Measurements from ENCODE around the gene SKA1.
A peak's percentile ranks its signal among the peaks of the same experiment; 100 is the strongest.
"Not testable (repeated sequence)": the region's sequence is repeated elsewhere in the genome, so short reads cannot be mapped to it uniquely, and the experiment has no call there.

The SKA1 gene

DNA sequence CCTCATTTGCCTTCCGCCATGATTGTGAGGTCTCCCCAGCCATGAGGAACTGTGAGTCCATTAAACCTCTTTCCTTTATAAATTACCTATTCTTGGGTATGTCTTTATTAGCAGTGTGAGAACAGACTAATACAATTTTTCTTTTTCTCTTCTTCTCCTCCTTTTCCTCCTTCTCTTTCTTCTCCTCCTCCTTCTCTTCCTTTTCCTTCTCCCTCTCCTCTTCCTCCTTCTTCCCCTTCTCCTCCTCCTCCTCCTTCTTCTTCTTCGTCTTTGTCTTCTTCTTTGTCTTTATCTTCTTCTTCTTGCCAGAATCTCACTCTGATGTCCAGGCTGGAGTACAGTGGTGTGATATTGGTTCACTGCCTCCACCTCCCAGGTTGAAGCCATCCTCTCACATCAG, 20.2 kb downstream of the SKA1 start:
- DNase-seq (ENCODE audit: low spot score), result no peak
- no peak for FAIRE-seq

DNA sequence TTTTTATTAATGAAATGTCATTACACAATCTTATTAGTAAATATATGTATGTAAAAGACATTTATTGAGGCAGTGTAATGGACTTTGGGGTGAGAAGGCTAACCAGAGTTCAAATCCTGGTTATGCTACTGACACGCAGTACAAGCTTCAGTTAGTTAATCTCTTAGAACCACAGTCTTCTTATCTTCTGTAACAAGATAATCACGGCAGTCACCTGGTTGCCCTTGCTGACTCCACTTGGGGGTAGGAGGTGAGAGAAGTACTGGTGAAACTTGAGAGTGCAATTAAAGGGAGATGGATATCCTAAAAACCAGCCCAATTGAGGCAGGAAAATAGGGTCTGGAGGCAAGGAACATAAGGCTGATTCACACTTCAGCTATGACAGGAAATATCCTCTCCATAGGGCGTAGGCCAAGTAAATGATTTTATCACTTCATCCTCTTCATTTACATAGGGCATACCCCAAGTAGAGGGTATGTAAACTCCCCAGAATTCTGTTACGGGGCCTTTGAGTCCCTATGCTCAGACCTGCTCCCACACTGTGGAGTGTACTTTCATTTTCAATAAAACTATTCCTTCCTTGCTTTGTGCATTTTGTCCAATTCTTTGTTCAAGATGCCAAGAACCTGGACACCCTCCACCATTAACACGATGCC, 21.3 kb downstream of the SKA1 start:
- FAIRE-seq, result no peak
- no peak for DNase-seq (ENCODE audit: low spot score)

DNA sequence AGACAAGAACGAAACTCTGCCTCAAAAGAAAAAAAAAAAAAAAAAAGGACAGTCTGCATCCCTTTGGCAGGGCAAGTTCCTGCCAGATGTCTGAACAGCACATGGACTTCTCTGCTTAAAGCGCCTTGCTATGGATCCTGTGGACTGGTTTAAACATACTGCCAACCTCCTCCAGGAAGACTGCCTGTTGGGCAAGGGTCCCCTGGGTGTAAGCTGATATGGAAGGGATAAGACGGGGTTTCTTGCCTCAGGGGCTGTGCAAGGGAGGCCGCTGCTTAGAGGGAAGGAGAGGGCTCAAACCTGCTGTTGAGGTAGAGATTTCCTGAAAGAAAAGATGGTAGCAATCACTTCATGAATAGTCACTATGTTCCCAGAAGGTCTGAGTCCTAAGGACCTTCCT, 22.2 kb downstream of the SKA1 start:
- no peak for DNase-seq (ENCODE audit: low spot score)
- no peak for FAIRE-seq

- DNase-seq (ENCODE audit: low spot score) (no peak), FAIRE-seq (no peak)
Observed at GRCh38 chr18:50398099-50398498, 23.3 kb downstream of the SKA1 start.

DNA sequence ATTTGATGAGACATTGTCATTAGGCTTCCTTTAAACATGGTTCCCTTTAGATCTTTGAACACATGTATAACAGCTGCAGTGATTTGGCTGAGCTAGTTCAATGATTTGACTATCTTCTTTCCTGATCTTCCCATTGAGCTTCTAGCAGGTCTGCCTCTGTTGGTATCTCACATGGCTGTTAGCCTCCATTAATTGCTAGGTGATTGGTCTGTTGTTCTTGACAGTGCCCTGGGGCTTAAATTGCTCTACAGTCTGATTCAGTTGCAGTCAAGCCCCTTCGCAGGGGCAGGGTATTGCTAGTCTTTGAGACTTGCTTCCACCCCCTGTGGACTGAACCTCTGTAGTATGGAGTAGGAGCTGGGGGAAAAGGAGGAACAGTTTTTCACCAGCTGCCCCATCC, 24.1 kb downstream of the SKA1 start:
- FAIRE-seq, result no peak
- no peak for DNase-seq (ENCODE audit: low spot score)

DNA sequence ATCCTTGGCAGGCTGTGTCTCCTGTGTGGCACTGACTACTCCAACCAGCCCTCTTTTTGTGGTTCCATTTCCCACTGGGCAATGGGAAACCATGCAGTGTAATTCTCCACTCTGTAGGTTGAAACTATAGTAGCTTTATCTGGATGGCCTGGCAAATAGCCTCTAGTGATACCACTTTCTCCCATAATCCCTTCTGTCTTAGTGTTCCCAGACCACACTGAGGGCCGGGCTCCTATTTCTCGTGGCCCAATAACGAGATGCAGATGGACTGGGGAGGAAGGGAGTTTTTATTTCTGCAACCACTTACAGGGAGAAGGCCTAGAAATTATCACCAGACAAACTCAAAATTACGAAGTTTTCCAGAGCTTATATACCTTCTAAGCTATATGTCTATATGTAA, 24.7 kb downstream of the SKA1 start:
- FAIRE-seq, result no peak

DNA sequence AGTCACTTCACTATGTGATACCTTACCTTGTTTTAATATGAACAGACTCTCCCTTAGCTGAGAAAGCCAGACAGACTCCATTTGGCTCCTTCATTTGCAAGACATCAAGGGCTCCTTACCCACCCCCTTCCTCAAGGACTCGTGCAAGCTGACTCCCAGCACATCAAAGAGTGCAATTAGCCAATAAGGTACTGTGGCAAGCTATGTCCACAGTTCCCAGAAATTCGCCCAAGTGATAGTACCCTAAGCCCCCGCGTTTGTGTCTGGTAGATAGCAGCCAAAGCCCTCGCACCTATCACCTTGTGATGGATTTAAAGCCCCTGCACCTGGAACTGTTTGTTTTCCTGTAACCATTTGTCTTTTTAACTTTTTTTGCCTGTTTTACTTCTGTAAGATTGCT, 25.6 kb downstream of the SKA1 start:
- DNase-seq (ENCODE audit: low spot score); FAIRE-seq: not testable (repeated sequence)

More for the DNA sequence above, 24.7 kb downstream of the SKA1 start:
- DNase-seq (ENCODE audit: low spot score), result no peak

GRCh38 chr18:50401295-50401694, 26.4 kb downstream of the SKA1 start:
- no peak for DNase-seq (ENCODE audit: low spot score)
- FAIRE-seq, result no peak

DNA sequence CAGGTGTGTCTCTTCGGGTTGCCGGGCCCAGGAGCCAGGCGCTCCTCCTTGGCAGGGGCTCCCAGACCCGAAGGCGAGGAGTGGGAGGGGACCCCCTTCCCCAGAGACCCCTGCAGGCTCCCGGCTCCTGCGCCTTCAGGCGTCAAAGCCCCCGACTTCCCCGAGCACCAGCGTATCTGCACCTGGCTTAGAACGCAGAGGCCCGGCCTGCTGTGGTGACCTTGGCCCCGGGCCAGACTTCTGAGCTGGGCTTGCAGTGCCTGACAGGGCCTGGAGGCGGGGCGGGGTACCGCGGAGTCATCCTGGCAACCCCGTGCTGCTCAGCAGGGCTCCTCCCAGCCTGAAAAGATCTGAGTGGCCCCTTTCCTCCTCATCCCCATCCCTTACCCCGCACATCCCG, 27.0 kb downstream of the SKA1 start:
- DNase-seq (ENCODE audit: low spot score), result no peak
- FAIRE-seq, result no peak

DNA sequence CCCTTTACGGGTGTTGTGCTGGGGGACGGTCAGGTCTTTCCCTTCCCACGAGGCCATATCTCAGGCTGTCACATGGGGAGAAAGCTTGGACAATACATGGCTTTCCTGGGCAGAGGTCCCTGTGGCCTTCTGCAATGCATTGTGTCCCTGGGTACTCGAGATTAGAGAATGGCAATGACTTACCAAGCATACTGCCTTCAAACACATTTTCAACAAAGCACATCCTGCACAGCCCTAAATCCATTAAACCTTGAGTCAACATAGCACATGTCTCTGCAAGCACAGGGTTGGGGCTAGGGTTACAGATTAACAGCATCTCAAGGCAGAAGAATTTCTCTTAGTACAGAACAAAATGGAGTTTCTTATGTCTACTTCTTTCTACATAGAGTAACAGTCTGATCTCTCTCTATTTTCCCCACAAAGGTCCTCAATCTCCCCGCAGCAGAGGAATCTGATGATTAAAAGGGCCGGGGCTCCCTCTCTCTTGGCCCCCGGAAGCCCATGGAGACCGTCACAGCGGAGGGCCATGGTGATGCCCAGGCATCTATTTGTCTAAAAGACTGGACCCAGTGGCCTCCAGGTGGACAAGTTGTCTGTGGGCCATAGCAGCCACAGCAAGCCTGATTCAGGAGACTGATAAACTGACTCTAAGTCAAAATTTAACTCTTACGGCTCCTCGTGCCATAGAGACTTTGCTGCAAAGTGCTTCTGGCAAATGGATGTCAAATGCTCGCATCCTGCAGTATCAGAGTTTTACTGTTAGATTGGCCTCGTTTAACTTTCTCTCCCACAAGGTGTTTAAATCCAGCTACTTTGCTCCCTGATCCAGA, 30.1 kb downstream of the SKA1 start:
- DNase-seq (ENCODE audit: low spot score); FAIRE-seq: not testable (repeated sequence)

DNA sequence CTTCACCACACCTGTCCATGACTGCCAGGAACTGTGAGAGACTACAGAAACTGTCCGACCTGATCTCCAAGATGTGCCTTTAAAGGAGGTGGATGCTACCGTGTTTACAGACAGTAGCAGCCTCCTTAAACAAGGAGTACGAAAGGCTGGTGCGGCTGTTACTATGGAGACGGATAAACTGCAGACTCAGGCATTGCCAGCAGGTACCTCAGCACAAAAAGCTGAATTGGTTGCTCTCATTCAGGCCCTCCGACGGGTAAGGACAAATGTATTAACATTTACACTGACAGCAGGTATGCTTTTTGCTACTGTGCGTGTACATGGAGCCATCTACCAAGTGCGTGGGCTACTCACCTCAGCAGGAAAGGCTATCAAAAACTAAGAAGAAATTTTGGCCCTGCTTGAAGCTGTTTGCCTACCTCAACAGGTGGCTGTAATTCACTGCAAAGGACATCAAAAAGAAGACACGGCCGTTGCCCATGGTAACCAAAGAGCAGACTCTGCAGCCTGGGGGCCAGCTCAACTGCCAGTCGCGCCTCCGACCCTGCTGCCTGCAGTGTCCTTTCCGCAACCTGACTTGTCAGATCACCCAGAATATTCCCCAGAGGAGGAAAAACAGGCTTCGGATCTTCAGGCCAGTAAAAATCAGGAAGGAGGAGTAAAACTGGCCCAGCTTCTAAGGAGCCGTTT, 30.9 kb downstream of the SKA1 start:
- no peak for FAIRE-seq
- DNase-seq (ENCODE audit: low spot score), result no peak

- FAIRE-seq, result no peak
- DNase-seq (ENCODE audit: low spot score), result no peak
Observed at GRCh38 chr18:50409236-50409635, 34.4 kb downstream of the SKA1 start.

GRCh38 chr18:50410008-50410407, 35.2 kb downstream of the SKA1 start:
- no peak for FAIRE-seq
- no peak for DNase-seq (ENCODE audit: low spot score)

DNA sequence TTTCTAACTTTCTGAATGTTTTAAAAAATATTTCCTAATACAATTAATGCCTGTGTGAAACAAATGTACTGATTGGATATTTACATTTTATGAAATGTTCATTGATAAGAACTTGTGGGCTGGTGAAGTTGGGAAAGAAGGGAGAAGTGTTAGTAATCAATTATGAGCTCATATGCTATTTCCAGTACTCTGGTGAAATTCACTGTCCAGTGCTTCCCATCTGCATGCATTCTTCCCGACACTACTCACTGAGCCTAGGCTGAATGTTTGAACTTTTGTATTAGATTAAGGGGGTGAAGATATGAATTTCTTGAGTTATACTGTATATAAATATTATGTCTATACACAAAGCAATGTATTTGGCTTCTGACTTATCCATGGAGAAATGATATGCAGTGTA, 36.0 kb downstream of the SKA1 start:
- no peak for DNase-seq (ENCODE audit: low spot score)
- no peak for FAIRE-seq

GRCh38 chr18:50416832-50417231, 42.0 kb downstream of the SKA1 start:
- not testable (repeated sequence) for DNase-seq (ENCODE audit: low spot score); FAIRE-seq

- FAIRE-seq; DNase-seq (ENCODE audit: low spot score): not testable (repeated sequence)
Observed at GRCh38 chr18:50417705-50418104, 42.9 kb downstream of the SKA1 start.

- FAIRE-seq, result no peak
- no peak for DNase-seq (ENCODE audit: low spot score)
Observed at GRCh38 chr18:50418650-50419049, 43.8 kb downstream of the SKA1 start.

DNA sequence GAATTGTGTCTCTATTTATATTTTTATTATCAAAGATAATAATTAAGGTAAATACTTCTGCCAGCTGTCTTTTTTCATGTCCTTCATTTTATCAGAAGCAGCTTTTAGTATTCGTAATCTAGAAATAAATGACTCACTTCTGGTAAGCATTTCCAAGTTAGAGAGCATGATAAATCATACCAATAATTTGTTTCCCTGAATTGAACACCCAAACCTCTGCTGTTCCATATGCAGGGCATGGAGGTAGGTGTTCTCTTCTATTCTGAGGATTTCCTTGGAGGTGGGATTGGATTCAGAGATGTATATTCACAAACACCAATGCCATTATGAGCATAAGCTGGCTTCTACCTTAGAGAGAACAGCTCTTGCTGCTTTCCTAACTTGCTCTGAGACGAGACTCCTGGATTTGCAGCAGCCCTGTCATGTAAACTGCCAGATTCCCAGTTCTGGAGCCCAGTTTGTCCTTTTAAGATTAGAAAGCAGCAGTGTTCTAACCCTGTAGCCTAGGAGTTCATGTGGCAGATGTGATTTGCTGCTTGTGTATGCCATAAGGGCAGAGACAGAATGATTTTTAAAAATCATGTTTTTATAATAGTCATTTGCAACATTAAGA, 47.5 kb downstream of the SKA1 start:
- FAIRE-seq (no peak), DNase-seq (ENCODE audit: low spot score) (no peak)

GRCh38 chr18:50424877-50425690, 50.2 kb downstream of the SKA1 start:
- DNase-seq (ENCODE audit: low spot score) (peak; percentile 31), FAIRE-seq (no peak)

GRCh38 chr18:50427896-50428295, 53.0 kb downstream of the SKA1 start:
- no peak for FAIRE-seq

More at GRCh38 chr18:50427896-50428295, 53.0 kb downstream of the SKA1 start:
- no peak for DNase-seq (ENCODE audit: low spot score)

All from RCC 7860 (cell line).